Memory B cell (primary cell): ENCODE measurements around the gene ANKRD13A.
"Not testable (repeated sequence)": the region's sequence is repeated elsewhere in the genome, so short reads cannot be mapped to it uniquely, and the experiment has no call there.

Source experiments
- ATAC-seq: fragments of 150-1000 bp; cut with Tn5 transposase; 2 replicates; pipeline ENCODE4 v1.10.0; 2021; ENCODE audit warnings: low read depth, mild to moderate bottlenecking, moderate library complexity
- DNase-seq, 2 donors: peaks; one replicate each; pipeline ENCODE4 v3.0.0; 2022; ENCODE audit warnings: low spot score in 2 of 2
- H3K27ac Mint-ChIP-seq: one replicate; pipeline ENCODE4 v1.8.0; 2022; ENCODE audit warnings: mild to moderate bottlenecking, moderate library complexity, mixed read lengths
- H3K27me3 Mint-ChIP-seq: one replicate; pipeline ENCODE4 v1.8.0; 2022; ENCODE audit warnings: mixed read lengths
- H3K36me3 Mint-ChIP-seq: one replicate; pipeline ENCODE4 v1.8.0; 2022; ENCODE audit warnings: mild to moderate bottlenecking, mixed read lengths
- H3K4me1 Mint-ChIP-seq: one replicate; pipeline ENCODE4 v1.8.0; 2022; ENCODE audit warnings: mixed read lengths
- H3K4me3 Mint-ChIP-seq: one replicate; pipeline ENCODE4 v1.8.0; 2022; ENCODE audit warnings: mild to moderate bottlenecking, moderate library complexity, mixed read lengths
- H3K9me3 Mint-ChIP-seq: one replicate; pipeline ENCODE4 v1.8.0; 2022; ENCODE audit warnings: mixed read lengths

The ANKRD13A gene

GRCh38 chr12:109963743-109964429, 35.3 kb upstream of the ANKRD13A start:
- no peak for ATAC-seq
- H3K4me1 Mint-ChIP-seq = peaks cover 10% of the 10 kb centered on the region
- H3K9me3 Mint-ChIP-seq = no peaks in the 10 kb centered on the region
- H3K36me3 Mint-ChIP-seq = peaks cover 27% of the 10 kb centered on the region
- H3K4me3 Mint-ChIP-seq = no peak overlapping the region
- no peak for DNase-seq
- no peaks in the 10 kb centered on the region for H3K27me3 Mint-ChIP-seq
- H3K27ac Mint-ChIP-seq = no peak overlapping the region

- no peaks in the 10 kb centered on the region for H3K9me3 Mint-ChIP-seq
- H3K27ac Mint-ChIP-seq = peak overlapping the region; percentile 36
- H3K4me3 Mint-ChIP-seq = no peak overlapping the region
- no peaks in the 10 kb centered on the region for H3K27me3 Mint-ChIP-seq
- peaks cover 10% of the 10 kb centered on the region for H3K4me1 Mint-ChIP-seq
- no peak for ATAC-seq
- DNase-seq = no peak
- peaks cover 23% of the 10 kb centered on the region for H3K36me3 Mint-ChIP-seq
Observed at GRCh38 chr12:109966546-109966945, 32.7 kb upstream of the ANKRD13A start.

GRCh38 chr12:109967383-109968031, 31.7 kb upstream of the ANKRD13A start:
- DNase-seq (no peak), ATAC-seq (no peak)
- H3K36me3 Mint-ChIP-seq = peaks cover 20% of the 10 kb centered on the region
- no peaks in the 10 kb centered on the region for H3K27me3 Mint-ChIP-seq
- H3K4me3 Mint-ChIP-seq = no peak overlapping the region
- H3K27ac Mint-ChIP-seq = peak overlapping the region; percentile 82
- H3K4me1 Mint-ChIP-seq = peaks cover 10% of the 10 kb centered on the region
- no peaks in the 10 kb centered on the region for H3K9me3 Mint-ChIP-seq

- Mint-ChIP-seq H3K4me1 (peaks cover 10% of the 10 kb centered on the region), H3K36me3 (peaks cover 19% of the 10 kb centered on the region), H3K27me3 (no peaks in the 10 kb centered on the region), H3K27ac (peak overlapping the region; percentile 82), H3K4me3 (no peak overlapping the region), H3K9me3 (no peaks in the 10 kb centered on the region)
- ATAC-seq = peak; percentile 35
- DNase-seq = no peak
Observed at GRCh38 chr12:109968032-109968420, 31.2 kb upstream of the ANKRD13A start.

GRCh38 chr12:109968801-109969200, 30.4 kb upstream of the ANKRD13A start:
- Mint-ChIP-seq H3K27ac (peak overlapping the region; percentile 82), H3K4me3 (no peak overlapping the region), H3K4me1 (peaks cover 12% of the 10 kb centered on the region), H3K27me3 (no peaks in the 10 kb centered on the region), H3K9me3 (no peaks in the 10 kb centered on the region), H3K36me3 (peaks cover 17% of the 10 kb centered on the region)
- DNase-seq (no peak), ATAC-seq (no peak)

- Mint-ChIP-seq H3K9me3 (no peaks in the 10 kb centered on the region), H3K4me3 (no peak overlapping the region), H3K27ac (no peak overlapping the region), H3K36me3 (peaks cover 23% of the 10 kb centered on the region), H3K27me3 (no peaks in the 10 kb centered on the region), H3K4me1 (peaks cover 5% of the 10 kb centered on the region)
- DNase-seq (no peak), ATAC-seq (no peak)
Observed at GRCh38 chr12:109972821-109973220, 26.4 kb upstream of the ANKRD13A start.

GRCh38 chr12:109981311-109981710, 17.9 kb upstream of the ANKRD13A start:
- ATAC-seq (no peak), DNase-seq (no peak)
- peaks cover 3% of the 10 kb centered on the region for H3K4me1 Mint-ChIP-seq
- H3K27ac Mint-ChIP-seq = peak overlapping the region; percentile 72
- H3K4me3 Mint-ChIP-seq = no peak overlapping the region
- H3K36me3 Mint-ChIP-seq = peaks cover 33% of the 10 kb centered on the region
- H3K9me3 Mint-ChIP-seq = no peaks in the 10 kb centered on the region
- no peaks in the 10 kb centered on the region for H3K27me3 Mint-ChIP-seq

GRCh38 chr12:109982210-109982609, 17.0 kb upstream of the ANKRD13A start:
- Mint-ChIP-seq H3K27ac (peak overlapping the region; percentile 72), H3K4me1 (peaks cover 3% of the 10 kb centered on the region), H3K9me3 (no peaks in the 10 kb centered on the region), H3K4me3 (no peak overlapping the region), H3K27me3 (no peaks in the 10 kb centered on the region), H3K36me3 (peaks cover 31% of the 10 kb centered on the region)
- DNase-seq (no peak), ATAC-seq (no peak)

GRCh38 chr12:109983432-109984142, 15.6 kb upstream of the ANKRD13A start:
- Mint-ChIP-seq H3K36me3 (peaks cover 28% of the 10 kb centered on the region), H3K27ac (no peak overlapping the region)

GRCh38 chr12:109986236-109986635, 13.0 kb upstream of the ANKRD13A start:
- H3K9me3 Mint-ChIP-seq, H3K4me1 Mint-ChIP-seq, H3K4me3 Mint-ChIP-seq, ATAC-seq, H3K27me3 Mint-ChIP-seq, DNase-seq, H3K27ac Mint-ChIP-seq: not testable (repeated sequence)
- peaks cover 26% of the 10 kb centered on the region for H3K36me3 Mint-ChIP-seq

More at GRCh38 chr12:109983432-109984142, 15.6 kb upstream of the ANKRD13A start:
- no peak overlapping the region for H3K4me3 Mint-ChIP-seq
- no peaks in the 10 kb centered on the region for H3K9me3 Mint-ChIP-seq
- no peaks in the 10 kb centered on the region for H3K27me3 Mint-ChIP-seq
- DNase-seq (no peak), ATAC-seq (no peak)
- peaks cover 3% of the 10 kb centered on the region for H3K4me1 Mint-ChIP-seq

GRCh38 chr12:109987615-109988014, 11.6 kb upstream of the ANKRD13A start:
- Mint-ChIP-seq H3K4me3 (no peak overlapping the region), H3K27ac (no peak overlapping the region), H3K36me3 (peaks cover 19% of the 10 kb centered on the region), H3K27me3 (no peaks in the 10 kb centered on the region), H3K9me3 (no peaks in the 10 kb centered on the region), H3K4me1 (peaks cover 2% of the 10 kb centered on the region)
- ATAC-seq (no peak), DNase-seq (no peak)

- H3K4me1 Mint-ChIP-seq = peaks cover 4% of the 10 kb centered on the region
- DNase-seq (no peak), ATAC-seq (no peak)
- no peak overlapping the region for H3K4me3 Mint-ChIP-seq
- H3K9me3 Mint-ChIP-seq = no peaks in the 10 kb centered on the region
- no peaks in the 10 kb centered on the region for H3K27me3 Mint-ChIP-seq
- peaks cover 17% of the 10 kb centered on the region for H3K36me3 Mint-ChIP-seq
- H3K27ac Mint-ChIP-seq = no peak overlapping the region
Observed at GRCh38 chr12:109988274-109988673, 11.0 kb upstream of the ANKRD13A start.

GRCh38 chr12:109988903-109989302, 10.3 kb upstream of the ANKRD13A start:
- no peak overlapping the region for H3K27ac Mint-ChIP-seq
- no peak for ATAC-seq
- peaks cover 6% of the 10 kb centered on the region for H3K4me1 Mint-ChIP-seq
- no peaks in the 10 kb centered on the region for H3K27me3 Mint-ChIP-seq
- peaks cover 17% of the 10 kb centered on the region for H3K36me3 Mint-ChIP-seq
- no peak for DNase-seq
- H3K4me3 Mint-ChIP-seq = no peak overlapping the region
- no peaks in the 10 kb centered on the region for H3K9me3 Mint-ChIP-seq

- no peaks in the 10 kb centered on the region for H3K27me3 Mint-ChIP-seq
- H3K9me3 Mint-ChIP-seq = no peaks in the 10 kb centered on the region
- H3K4me3 Mint-ChIP-seq = no peak overlapping the region
- H3K4me1 Mint-ChIP-seq = peaks cover 7% of the 10 kb centered on the region
- DNase-seq = no peak
- no peak for ATAC-seq
- peaks cover 17% of the 10 kb centered on the region for H3K36me3 Mint-ChIP-seq
- H3K27ac Mint-ChIP-seq = peak overlapping the region; percentile 53
Observed at GRCh38 chr12:109989380-109989779, 9.8 kb upstream of the ANKRD13A start.
